H9 (cell line): ENCODE measurements around the gene LARP1. TPM values are rescaled to one million over a fixed set of nuclear protein-coding genes. Genes with fewer than 3 reads are reported as not detected.
"Not testable (repeated sequence)": the region's sequence is repeated elsewhere in the genome, so short reads cannot be mapped to it uniquely, and the experiment has no call there.

Source experiments
- DNase-seq: peaks from one replicate; pipeline ENCODE4 v3.0.0-alpha.2; 2017
- H2AFZ ChIP-seq: one replicate; pipeline ENCODE4 v1.6.1; 2013; ENCODE audit warnings: mild to moderate bottlenecking, low read length, control low read depth, moderate library complexity
- H2AK5ac ChIP-seq: 2 replicates; pipeline ENCODE4 v1.6.1; 2013; ENCODE audit warnings: low read length, control low read depth, mixed read lengths; ENCODE audit not compliant: insufficient read length
- H2BK120ac ChIP-seq: one replicate; pipeline ENCODE4 v1.6.1; 2013; ENCODE audit warnings: low read depth, mild to moderate bottlenecking, low read length, control low read depth, inconsistent platforms; ENCODE audit not compliant: poor library complexity, severe bottlenecking
- H2BK12ac ChIP-seq: 2 replicates; pipeline ENCODE4 v1.6.1; 2013; ENCODE audit warnings: low read length, control low read depth, mixed read lengths, low read depth; ENCODE audit not compliant: insufficient read length
- H2BK15ac ChIP-seq: 2 replicates; pipeline ENCODE4 v1.6.1; 2013; ENCODE audit warnings: low read depth, low read length, control low read depth
- H2BK20ac ChIP-seq: one replicate; pipeline ENCODE4 v1.6.1; 2013; ENCODE audit warnings: low read depth, mild to moderate bottlenecking, low read length, control low read depth, inconsistent platforms; ENCODE audit not compliant: poor library complexity, severe bottlenecking
- H2BK5ac ChIP-seq: 2 replicates; pipeline ENCODE4 v1.6.1; 2013; ENCODE audit warnings: low read length, control low read depth, mixed read lengths; ENCODE audit not compliant: insufficient read length
- H3K14ac ChIP-seq: 2 replicates; pipeline ENCODE4 v1.6.1; 2013; ENCODE audit warnings: low read length, control low read depth; ENCODE audit not compliant: insufficient read depth
- H3K18ac ChIP-seq: 2 replicates; pipeline ENCODE4 v1.6.1; 2013; ENCODE audit warnings: low read depth, mild to moderate bottlenecking, mixed read lengths, low read length, control low read depth; ENCODE audit not compliant: insufficient read length
- H3K23ac ChIP-seq: 2 replicates; pipeline ENCODE4 v1.6.1; 2013; ENCODE audit warnings: low read length, control low read depth, mixed read lengths, low read depth; ENCODE audit not compliant: insufficient read length
- H3K23me2 ChIP-seq: 2 replicates; pipeline ENCODE4 v1.6.1; 2013; ENCODE audit warnings: low read depth, mild to moderate bottlenecking, mixed read lengths, low read length, control low read depth; ENCODE audit not compliant: insufficient read length, poor library complexity, severe bottlenecking
- H3K27ac ChIP-seq: 2 replicates; pipeline ENCODE4 v1.5.1; 2013; ENCODE audit warnings: low read length, control low read depth, mixed read lengths, low read depth; ENCODE audit not compliant: insufficient read length
- H3K27me3 ChIP-seq: 2 replicates; pipeline ENCODE4 v1.6.1; 2013; ENCODE audit warnings: low read length, control low read depth, inconsistent platforms; ENCODE audit not compliant: insufficient read depth
- H3K4ac ChIP-seq: 2 replicates; pipeline ENCODE4 v1.6.1; 2013; ENCODE audit warnings: low read depth, mild to moderate bottlenecking, control low read depth, inconsistent platforms, low read length, moderate library complexity
- H3K4me1 ChIP-seq: 2 replicates; pipeline ENCODE4 v1.6.1; 2013; ENCODE audit warnings: low read length, control low read depth, inconsistent platforms; ENCODE audit not compliant: insufficient read depth
- H3K4me2 ChIP-seq: 2 replicates; pipeline ENCODE4 v1.6.1; 2013; ENCODE audit warnings: low read length, control low read depth, mixed read lengths; ENCODE audit not compliant: insufficient read length, insufficient read depth
- H3K56ac ChIP-seq: 2 replicates; pipeline ENCODE4 v1.6.1; 2013; ENCODE audit warnings: low read depth, mild to moderate bottlenecking, mixed read lengths, low read length, control low read depth; ENCODE audit not compliant: insufficient read length
- H3K79me1 ChIP-seq: 2 replicates; pipeline ENCODE4 v1.6.1; 2013; ENCODE audit warnings: low read depth, mild to moderate bottlenecking, moderate library complexity, low read length, control low read depth, inconsistent platforms; ENCODE audit not compliant: insufficient read depth, poor library complexity, severe bottlenecking
- H3K79me2 ChIP-seq: 2 replicates; pipeline ENCODE4 v1.6.1; 2013; ENCODE audit warnings: low read length, control low read depth, inconsistent platforms; ENCODE audit not compliant: insufficient read depth
- H3K9ac ChIP-seq: 2 replicates; pipeline ENCODE4 v1.6.1; 2013; ENCODE audit warnings: low read length, control low read depth, mixed read lengths; ENCODE audit not compliant: insufficient read length; ENCODE audit errors: extremely low read depth
- H3K9me3 ChIP-seq: one replicate; pipeline ENCODE4 v1.6.1; 2013; ENCODE audit warnings: low read depth, low read length, inconsistent platforms; ENCODE audit not compliant: control insufficient read depth
- H3T11ph ChIP-seq: one replicate; pipeline ENCODE4 v1.6.1; 2013; ENCODE audit warnings: mild to moderate bottlenecking, low read length, control low read depth, inconsistent platforms
- H4K20me1 ChIP-seq: one replicate; pipeline ENCODE4 v1.6.1; 2013; ENCODE audit not compliant: control insufficient read depth, insufficient read length, insufficient read depth
- H4K5ac ChIP-seq: 2 replicates; pipeline ENCODE4 v1.6.1; 2013; ENCODE audit warnings: low read depth, mild to moderate bottlenecking, mixed read lengths, low read length, control low read depth; ENCODE audit not compliant: insufficient read length
- H4K8ac ChIP-seq: replicated peaks from 2 replicates; pipeline ENCODE4 v1.6.1; 2013; ENCODE audit warnings: low read length, control low read depth, mixed read lengths, low read depth; ENCODE audit not compliant: insufficient read length
- H4K91ac ChIP-seq: 2 replicates; pipeline ENCODE4 v1.6.1; 2013; ENCODE audit warnings: low read depth, mild to moderate bottlenecking, moderate library complexity, mixed read lengths, low read length, control low read depth; ENCODE audit not compliant: insufficient read length
- H3K27ac Mint-ChIP-seq, 3 experiments: 2 replicates in 2 of 3; 3 replicates in 1 of 3; pipeline ENCODE4 v1.8.0; 2020 to 2021; ENCODE audit warnings: mixed read lengths in 3 of 3, mild to moderate bottlenecking in 1 of 3, moderate library complexity in 1 of 3
- H3K27me3 Mint-ChIP-seq: 2 replicates; pipeline ENCODE4 v1.8.0; 2021; ENCODE audit warnings: low read depth, mild to moderate bottlenecking, moderate library complexity, mixed read lengths
- H3K36me3 Mint-ChIP-seq, 3 experiments: 2 replicates in 2 of 3; 3 replicates in 1 of 3; pipeline ENCODE4 v1.8.0; 2020 to 2021; ENCODE audit warnings: low read depth in 3 of 3, mixed read lengths in 3 of 3; ENCODE audit not compliant: insufficient read depth in 1 of 3
- H3K4me1 Mint-ChIP-seq, 2 experiments: 2 replicates each; pipeline ENCODE4 v1.8.0; 2020; ENCODE audit warnings: mixed read lengths in 2 of 2
- H3K4me3 Mint-ChIP-seq, 2 experiments: 2 replicates in 1 of 2; 3 replicates in 1 of 2; pipeline ENCODE4 v1.8.0; 2020 to 2021; ENCODE audit warnings: mild to moderate bottlenecking in 2 of 2, mixed read lengths in 2 of 2, moderate library complexity in 1 of 2
- H3K9me3 Mint-ChIP-seq, 2 experiments: 2 replicates in 1 of 2; 3 replicates in 1 of 2; pipeline ENCODE4 v1.8.0; 2020; ENCODE audit warnings: mild to moderate bottlenecking in 2 of 2, mixed read lengths in 2 of 2, moderate library complexity in 1 of 2
- WGBS: extraction: QIAGEN DNeasy Blood & Tissue Kit; methylation state at CpG from one replicate; pipeline ENCODE4 v1.1.7; 2013; ENCODE audit warnings: missing lambda C conversion rate, low lambda C conversion rate, mixed read lengths; ENCODE audit not compliant: insufficient read length; ENCODE audit errors: extremely low coverage; 5-methylcytosine and 5-hydroxymethylcytosine counted together
- total RNA-seq: library from RNA; stranded (reverse); gene quantifications from 2 replicates; pipeline ENCODE4 v1.2.1, GENCODE V29; 2021
- TF ChIP-seq, protein P1 (sequence below): fragments of 200-600 bp; sonication (generic); conservative IDR thresholded peaks from 3 replicates; pipeline ENCODE4 v1.8.0; 2021; ENCODE audit warnings: antibody characterized with exemption, mild to moderate bottlenecking

LARP1 gene
- total RNA-seq, 1 experiment from 2014 or later: 405 TPM

DNA sequence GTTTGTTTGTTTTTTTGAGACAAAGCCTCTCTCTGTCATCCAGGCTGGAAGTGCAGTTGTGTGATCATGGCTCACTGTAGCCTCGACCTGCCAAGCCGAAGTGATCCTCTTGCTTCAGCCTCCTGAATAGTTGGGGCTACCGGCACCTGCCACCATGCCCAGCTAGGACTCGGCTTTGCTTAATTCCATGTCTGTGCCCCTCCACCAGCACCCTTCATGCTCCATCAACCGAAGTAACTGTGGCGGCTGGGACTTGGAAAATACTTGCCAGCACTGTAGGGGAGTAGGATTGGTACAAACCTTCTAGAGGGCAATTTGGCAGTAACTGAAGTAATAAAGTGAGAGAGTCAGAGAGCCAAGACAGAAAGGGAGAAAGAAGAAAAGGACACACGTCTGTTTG lies 76.3 kb downstream of the LARP1 start:
- no peak overlapping the region; a peak in 1 of 7 replicates for H3K27ac Mint-ChIP-seq
- Histone ChIP-seq H3K56ac (no peak overlapping the region), H3K9me3 (no peaks in the 10 kb centered on the region), H2BK15ac (no peak overlapping the region), H3K27me3 (no peaks in the 10 kb centered on the region), H3K27ac (no peak overlapping the region), H4K20me1 (no peaks in the 10 kb centered on the region), H3K79me2 (no peaks in the 10 kb centered on the region), H2AK5ac (no peak overlapping the region), H3K4me1 (no peaks in the 10 kb centered on the region), H4K91ac (no peak overlapping the region), H3T11ph (no peak overlapping the region), H3K4ac (no peak overlapping the region), H3K14ac (no peak overlapping the region), H3K9ac (no peak overlapping the region), H3K23ac (no peak overlapping the region), H3K23me2 (no peaks in the 10 kb centered on the region), H4K8ac (no peak overlapping the region), H2BK20ac (no peak overlapping the region), H3K18ac (no peak overlapping the region), H2BK12ac (no peak overlapping the region), H3K4me2 (no peak overlapping the region), H4K5ac (no peak overlapping the region), H2AFZ (no peak overlapping the region), H2BK120ac (no peak overlapping the region), H3K79me1 (no peaks in the 10 kb centered on the region), H2BK5ac (no peak overlapping the region)
- no peak for DNase-seq
- TF ChIP-seq, protein P1, sequence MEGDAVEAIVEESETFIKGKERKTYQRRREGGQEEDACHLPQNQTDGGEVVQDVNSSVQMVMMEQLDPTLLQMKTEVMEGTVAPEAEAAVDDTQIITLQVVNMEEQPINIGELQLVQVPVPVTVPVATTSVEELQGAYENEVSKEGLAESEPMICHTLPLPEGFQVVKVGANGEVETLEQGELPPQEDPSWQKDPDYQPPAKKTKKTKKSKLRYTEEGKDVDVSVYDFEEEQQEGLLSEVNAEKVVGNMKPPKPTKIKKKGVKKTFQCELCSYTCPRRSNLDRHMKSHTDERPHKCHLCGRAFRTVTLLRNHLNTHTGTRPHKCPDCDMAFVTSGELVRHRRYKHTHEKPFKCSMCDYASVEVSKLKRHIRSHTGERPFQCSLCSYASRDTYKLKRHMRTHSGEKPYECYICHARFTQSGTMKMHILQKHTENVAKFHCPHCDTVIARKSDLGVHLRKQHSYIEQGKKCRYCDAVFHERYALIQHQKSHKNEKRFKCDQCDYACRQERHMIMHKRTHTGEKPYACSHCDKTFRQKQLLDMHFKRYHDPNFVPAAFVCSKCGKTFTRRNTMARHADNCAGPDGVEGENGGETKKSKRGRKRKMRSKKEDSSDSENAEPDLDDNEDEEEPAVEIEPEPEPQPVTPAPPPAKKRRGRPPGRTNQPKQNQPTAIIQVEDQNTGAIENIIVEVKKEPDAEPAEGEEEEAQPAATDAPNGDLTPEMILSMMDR: no peak
- H3K9me3 Mint-ChIP-seq: no peaks in the 10 kb centered on the region; a peak in 1 of 5 replicates
- no peak overlapping the region for H3K4me3 Mint-ChIP-seq
- H3K36me3 Mint-ChIP-seq: peaks cover 2 to 36% (median 25%) of the 10 kb centered on the region in 3 experiments; a peak in 5 of 7 replicates
- peaks cover 6% of the 10 kb centered on the region in 2 experiments for H3K4me1 Mint-ChIP-seq
- no CpG with 5 or more reads among the region's 7 CpGs for WGBS
- no peaks in the 10 kb centered on the region for H3K27me3 Mint-ChIP-seq

DNA sequence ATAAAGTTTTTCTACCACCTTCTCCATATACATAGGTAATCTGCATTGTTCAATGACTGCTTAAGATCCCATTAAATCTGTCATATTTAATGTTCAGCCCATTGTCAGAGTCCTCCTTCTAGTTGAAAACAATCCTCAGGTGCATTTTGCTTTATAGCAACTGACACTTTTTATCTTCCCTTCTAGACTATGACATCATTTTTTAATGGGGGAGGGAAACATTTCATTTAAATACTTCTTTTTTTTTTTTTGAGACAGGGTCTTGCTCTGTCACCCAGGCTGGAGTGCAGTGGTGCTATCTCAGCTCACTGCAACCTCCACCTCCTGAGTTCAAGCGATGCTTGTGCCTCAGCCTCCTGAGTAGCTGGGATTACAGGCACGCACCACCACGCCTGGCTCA lies 77.6 kb downstream of the LARP1 start:
- not testable (repeated sequence) for H4K8ac ChIP-seq, H3K56ac ChIP-seq, H3K23ac ChIP-seq, H3K4me1 Mint-ChIP-seq, H3K14ac ChIP-seq, H3K27ac Mint-ChIP-seq, H2BK5ac ChIP-seq, H3K79me2 ChIP-seq, H3K27ac ChIP-seq, DNase-seq, H3T11ph ChIP-seq, H3K9me3 ChIP-seq, H3K23me2 ChIP-seq, H2BK20ac ChIP-seq, H4K5ac ChIP-seq, H4K91ac ChIP-seq, H2AFZ ChIP-seq, H2BK15ac ChIP-seq, H3K27me3 Mint-ChIP-seq, H3K18ac ChIP-seq, H2BK120ac ChIP-seq, H4K20me1 ChIP-seq, H2AK5ac ChIP-seq, H3K27me3 ChIP-seq, H3K79me1 ChIP-seq, H2BK12ac ChIP-seq, H3K9ac ChIP-seq, H3K4ac ChIP-seq, H3K4me2 ChIP-seq, H3K4me1 ChIP-seq, H3K9me3 Mint-ChIP-seq, H3K4me3 Mint-ChIP-seq
- no CpG with 5 or more reads among the region's 3 CpGs for WGBS
- peaks cover 2 to 26% (median 24%) of the 10 kb centered on the region in 3 experiments; a peak in 5 of 7 replicates for H3K36me3 Mint-ChIP-seq
